HepG2 (cell line): Measurements from ENCODE around the gene CGGBP1. TPM values are rescaled to one million over a fixed set of nuclear protein-coding genes. Genes with fewer than 3 reads are reported as not detected.

Source experiments
- ATAC-seq: fragments of 200-7000 bp; cut with Tn5 transposase; 3 replicates; pipeline ENCODE4 v1.9.1; 2020; ENCODE audit warnings: mild to moderate bottlenecking, moderate library complexity
- BruUV-seq: library from RNA; stranded (reverse); fragments of 400-500 nt; replicated peaks from 2 replicates; lab custom pipeline; 2021; lab: Mats Ljungman, UMichigan
- CTCF ChIA-PET: fragments of 300-600 bp; formaldehyde crosslinking; extraction: SDS; loops from one replicate; lab custom pipeline; 2021; ENCODE audit warnings: low total read pairs, inconsistent platforms, low intra/inter-chr PET ratio; lab: Yijun Ruan, JAX
- POLR2A ChIA-PET: fragments of 350-600 bp; sonication (Branson Sonifier 250); formaldehyde crosslinking; loops from one replicate; lab custom pipeline; 2020; ENCODE audit warnings: antibody characterized with exemption, inconsistent platforms; lab: Yijun Ruan, JAX
- DNase-seq: peaks from one replicate; pipeline ENCODE4 v3.0.0-alpha.2; 2015; ENCODE audit warnings: low spot score
- FAIRE-seq: peaks from 3 replicates; lab custom pipeline; 2011; peaks lifted over from hg19 to GRCh38; lab: Jason Lieb, UNC
- H2AFZ ChIP-seq: one replicate; pipeline ENCODE4 v1.6.1; 2011; ENCODE audit warnings: low read length, inconsistent platforms
- H3K27ac ChIP-seq: fragments of 300-600 bp; 3 replicates; pipeline ENCODE4 v1.8.0; 2011; ENCODE audit warnings: mixed run types, mild to moderate bottlenecking, mixed read lengths, low read length, inconsistent platforms; ENCODE audit not compliant: insufficient read depth; ENCODE audit errors: extremely low read length
- H3K27me3 ChIP-seq, 2 experiments: fragments of 200-600 bp in 1 of 2; 2 replicates in 1 of 2; 3 replicates in 1 of 2; pipeline versions ENCODE4 v1.6.0 to v1.8.0; 2011; ENCODE audit warnings: low read length in 2 of 2, mild to moderate bottlenecking in 2 of 2, moderate library complexity in 2 of 2, inconsistent platforms in 1 of 2; ENCODE audit not compliant: insufficient read depth in 2 of 2, control insufficient read depth in 1 of 2
- H3K36me3 ChIP-seq, 2 experiments: fragments of 200-600 bp in 1 of 2; replicated peaks in 1 of 2; 2 replicates in 1 of 2; 3 replicates in 1 of 2; pipeline versions ENCODE4 v1.5.1 to v1.8.0; 2011; ENCODE audit warnings: low read length in 2 of 2, inconsistent platforms in 1 of 2; ENCODE audit not compliant: insufficient read depth in 2 of 2, control insufficient read depth in 1 of 2
- H3K4me1 ChIP-seq: 2 replicates; pipeline ENCODE4 v1.5.1; 2012; ENCODE audit warnings: low read length, inconsistent platforms; ENCODE audit not compliant: insufficient read depth
- H3K4me2 ChIP-seq: 2 replicates; pipeline ENCODE4 v1.6.0; 2011; ENCODE audit warnings: low read depth, low read length, inconsistent platforms
- H3K4me3 ChIP-seq, 3 experiments: fragments of 200-600 bp in 1 of 3; sonication (generic), shearing (Covaris generic) in 1 of 3; replicated peaks in 1 of 3; 2 replicates each; pipeline ENCODE4 v1.5.1; 2011 to 2016; ENCODE audit warnings: low read length in 3 of 3, inconsistent platforms in 2 of 3, low read depth in 2 of 3, mild to moderate bottlenecking in 2 of 3, control low read depth in 1 of 3, mixed read lengths in 1 of 3; ENCODE audit not compliant: insufficient read depth in 1 of 3
- H3K79me2 ChIP-seq: one replicate; pipeline ENCODE4 v1.6.1; 2011; ENCODE audit warnings: low read length, inconsistent platforms; ENCODE audit not compliant: insufficient read depth
- H3K9ac ChIP-seq: 2 replicates; pipeline ENCODE4 v1.6.0; 2011; ENCODE audit warnings: mild to moderate bottlenecking, low read depth, low read length, inconsistent platforms; ENCODE audit not compliant: insufficient read depth
- H3K9me3 ChIP-seq: 2 replicates; pipeline ENCODE4 v1.5.1; 2012; ENCODE audit warnings: mild to moderate bottlenecking, low read length
- H4K20me1 ChIP-seq: 2 replicates; pipeline ENCODE4 v1.6.0; 2011; ENCODE audit warnings: inconsistent platforms, mild to moderate bottlenecking, low read length, moderate library complexity; ENCODE audit not compliant: insufficient read depth
- FOXO4 ChIP-seq: sonication (generic); formaldehyde crosslinking; conservative IDR thresholded peaks from 2 replicates; pipeline ENCODE4 v1.8.1; 2023; ENCODE audit warnings: missing genetic modification reagents
- FOXP4 ChIP-seq: sonication (generic); formaldehyde crosslinking; IDR thresholded peaks from 2 replicates; pipeline ENCODE4 v1.4.0; 2020; ENCODE audit warnings: missing genetic modification reagents
- GLI4 ChIP-seq: sonication (generic); formaldehyde crosslinking; IDR thresholded peaks from 2 replicates; pipeline ENCODE4 v1.5.1; 2020; ENCODE audit warnings: missing genetic modification reagents, mild to moderate bottlenecking, moderate library complexity, borderline replicate concordance
- HNRNPH1 ChIP-seq: fragments of 200-400 bp; formaldehyde crosslinking; optimal IDR thresholded peaks from 2 replicates; pipeline ENCODE3; 2017; ENCODE audit warnings: mild to moderate bottlenecking, low read depth, low read length
- IRX3 ChIP-seq: sonication (generic); formaldehyde crosslinking; IDR thresholded peaks from 2 replicates; pipeline ENCODE4 v1.8.1; 2023; ENCODE audit warnings: mild to moderate bottlenecking, low read depth, missing genetic modification reagents, borderline replicate concordance
- NCOR1 ChIP-seq: fragments of 200-600 bp; sonication (generic); IDR thresholded peaks from 2 replicates; pipeline ENCODE4 v1.7.0; 2017; ENCODE audit warnings: antibody characterized with exemption, low read length, borderline replicate concordance
- NFATC3 ChIP-seq: sonication (generic); formaldehyde crosslinking; IDR thresholded peaks from 2 replicates; pipeline ENCODE4 v1.5.1; 2020; ENCODE audit warnings: mild to moderate bottlenecking, missing genetic modification reagents
- ZIK1 ChIP-seq: sonication (generic); formaldehyde crosslinking; IDR thresholded peaks from 2 replicates; pipeline ENCODE4 v1.5.0; 2020; ENCODE audit warnings: mild to moderate bottlenecking, low read depth, missing genetic modification reagents, borderline replicate concordance
- ZNF274 ChIP-seq: sonication (generic); formaldehyde crosslinking; IDR thresholded peaks from 2 replicates; pipeline ENCODE4 v1.5.1; 2020; ENCODE audit warnings: mild to moderate bottlenecking, missing genetic modification reagents
- ZNF343 ChIP-seq: sonication (generic); formaldehyde crosslinking; IDR thresholded peaks from 2 replicates; pipeline ENCODE4 v1.4.0; 2020; ENCODE audit warnings: mild to moderate bottlenecking, missing genetic modification reagents
- ZNF564 ChIP-seq: sonication (generic); formaldehyde crosslinking; IDR thresholded peaks from 2 replicates; pipeline ENCODE4 v1.8.1; 2023; ENCODE audit warnings: mild to moderate bottlenecking, missing genetic modification reagents
- ZNF567 ChIP-seq: sonication (generic); formaldehyde crosslinking; IDR thresholded peaks from 2 replicates; pipeline ENCODE4 v1.8.1; 2023; ENCODE audit warnings: mild to moderate bottlenecking, missing genetic modification reagents, borderline replicate concordance
- ZNF619 ChIP-seq: sonication (generic); formaldehyde crosslinking; IDR thresholded peaks from 2 replicates; pipeline ENCODE4 v1.4.0; 2020; ENCODE audit warnings: mild to moderate bottlenecking, missing genetic modification reagents
- ZSCAN12 ChIP-seq: sonication (generic); formaldehyde crosslinking; IDR thresholded peaks from 2 replicates; pipeline ENCODE4 v1.9.0; 2021; ENCODE audit warnings: mild to moderate bottlenecking, missing genetic modification reagents
- WGBS: methylation state at CpG from one replicate; pipeline ENCODE4 v1.1.6; 2017; ENCODE audit warnings: low lambda C conversion rate; 5-methylcytosine and 5-hydroxymethylcytosine counted together
- in situ Hi-C: cut with HindIII; loops from 2 replicates; pipeline ENCODE4 v1.10.0; 2017; ENCODE audit warnings: low pct_unique_long_range_greater_than_20kb; ENCODE audit not compliant: extremely low pct_ligation_motif_present
- intact Hi-C: fragments of 100-400 bp; cut with micrococcal nuclease; formaldehyde crosslinking; loops from one replicate; pipeline ENCODE4 v1.10.0; 2022; ENCODE audit not compliant: unreplicated experiment
- polyA plus RNA-seq, 8 experiments: library from polyadenylated mRNA; depleted of rRNA in 3 of 8; stranded (reverse) in 7 of 8; unstranded in 1 of 8; fragments of >200 nt; fragmentation: Illumina TruSeq in 4 of 8; extraction: Trizol in 4 of 8; gene quantifications; 2 replicates each; pipeline versions ENCODE4 v1.2.1 to v1.2.3, GENCODE V29; 2011 to 2016; ENCODE audit warnings: low read depth in 4 of 8, missing spikeins in 1 of 8, mixed read lengths in 1 of 8; ENCODE audit not compliant: insufficient read depth in 1 of 8
- total RNA-seq, 5 experiments: library from RNA; depleted of rRNA; stranded (reverse); fragments of >200 nt; fragmentation: Illumina TruSeq; extraction: Trizol; gene quantifications; 2 replicates each; pipeline ENCODE4 v1.2.3, GENCODE V29; 2016; ENCODE audit warnings: low read depth in 1 of 5

The CGGBP1 gene
- total and polyA plus RNA-seq, 2 of the 13 experiments (the other 11 are each of a cell fraction or from before 2014, with no cell fraction given): 38.9 to 47.0 TPM

GRCh38 chr3:88076712-88077111, 17.9 kb upstream of the CGGBP1 start:
- no peak overlapping the region for H3K27ac ChIP-seq
- DNase-seq (no peak), FAIRE-seq (no peak), ATAC-seq (no peak)
- WGBS: 91% methylated on average over 1 of the region's 1 CpG
- H3K79me2 ChIP-seq: peaks cover 57% of the 10 kb centered on the region
- no peak overlapping the region for H3K4me3 ChIP-seq
- H2AFZ ChIP-seq: no peak overlapping the region
- intact Hi-C loops (no loop called here), in situ Hi-C loops (no loop called here)
- ChIA-PET POLR2A (no interaction called here), CTCF (no interaction called here)
- H3K27me3 ChIP-seq: no peaks in the 10 kb centered on the region
- TF ChIP-seq FOXP4 (CRISPR knock-in tag) (no peak), ZNF619 (CRISPR knock-in tag) (no peak), ZNF274 (CRISPR knock-in tag) (no peak), FOXO4 (CRISPR knock-in tag) (no peak), ZNF567 (CRISPR knock-in tag) (no peak), GLI4 (no peak), ZNF343 (CRISPR knock-in tag) (no peak), NFATC3 (CRISPR knock-in tag) (no peak), ZNF564 (CRISPR knock-in tag) (no peak), ZIK1 (CRISPR knock-in tag) (no peak), ZSCAN12 (no peak), HNRNPH1 (no peak), IRX3 (CRISPR knock-in tag) (no peak), NCOR1 (no peak)
- no peak overlapping the region for H3K9ac ChIP-seq
- no peaks in the 10 kb centered on the region for H3K9me3 ChIP-seq
- no peaks in the 10 kb centered on the region; the same call in 1 of the 2 replicates for H4K20me1 ChIP-seq
- no peak overlapping the region for H3K4me2 ChIP-seq
- BruUV-seq: no TSS peak
- H3K36me3 ChIP-seq: no peaks in the 10 kb centered on the region
- peaks cover 9% of the 10 kb centered on the region; the same call in 1 of the 2 replicates for H3K4me1 ChIP-seq
